Activated CD4-positive, alpha-beta memory T cell treated with anti-CD3 and anti-CD28 coated beads, Interleukin-2, amount 10 ng/mL, durations not matched to agents 7 days and 5 days (primary cell): ENCODE results near the gene DEPP1. TPM values are rescaled to one million over a fixed set of nuclear protein-coding genes. Genes with fewer than 3 reads are reported as not detected.

Source experiments
- CTCF ChIA-PET: fragments of 350-600 bp; sonication (Branson Sonifier 250); formaldehyde crosslinking; loops from one replicate; lab custom pipeline; 2021; ENCODE audit warnings: antibody characterized with exemption, inconsistent platforms; lab: Charles Lee
- POLR2A ChIA-PET: fragments of 350-600 bp; sonication (Branson Sonifier 250); formaldehyde crosslinking; loops from one replicate; lab custom pipeline; 2021; ENCODE audit warnings: antibody characterized with exemption; lab: Charles Lee
- DNase-seq: peaks from one replicate; pipeline ENCODE4 v3.0.0-alpha.2; 2020
- H3K27ac Mint-ChIP-seq: one replicate; pipeline ENCODE4 v1.8.0; 2021; ENCODE audit warnings: mild to moderate bottlenecking, mixed read lengths
- H3K27me3 Mint-ChIP-seq: one replicate; pipeline ENCODE4 v1.8.0; 2021; ENCODE audit warnings: mixed read lengths
- H3K36me3 Mint-ChIP-seq: one replicate; pipeline ENCODE4 v1.8.0; 2021; ENCODE audit warnings: low read depth, mixed read lengths
- H3K4me1 Mint-ChIP-seq: one replicate; pipeline ENCODE4 v1.8.0; 2021; ENCODE audit warnings: mixed read lengths
- H3K4me3 Mint-ChIP-seq: one replicate; pipeline ENCODE4 v1.8.0; 2021; ENCODE audit warnings: mild to moderate bottlenecking, mixed read lengths
- H3K9me3 Mint-ChIP-seq: one replicate; pipeline ENCODE4 v1.8.0; 2021; ENCODE audit warnings: mixed read lengths
- total RNA-seq, 2 experiments: library from RNA; stranded (reverse); gene quantifications; one replicate each; pipeline ENCODE4 v1.2.3, GENCODE V29; 2021

Gene DEPP1
- total RNA-seq, 2 experiments from 2014 or later: 1.2 to 1.9 TPM

- Mint-ChIP-seq H3K4me3 (peak within 1 kb of the TSS; percentile 79), H3K9me3 (no peaks in the 10 kb centered on the region), H3K27ac (peak within 1 kb of the TSS; percentile 35), H3K27me3 (no peaks in the 10 kb centered on the region), H3K36me3 (peaks cover 8% of the 10 kb centered on the region), H3K4me1 (peaks cover 15% of the 10 kb centered on the region)
- POLR2A ChIA-PET: interaction anchor here (0.9 to 1.8 kb wide), 5 partner anchors 9 to 14 kb away, joined by 3 to 4 read pairs (median 3); no protein-coding TSS in a partner anchor
- CTCF ChIA-PET: interaction anchor here (0.9 to 1.0 kb wide), 2 partner anchors 16 to 27 kb away, joined by 3 read pairs; no protein-coding TSS in a partner anchor
- DNase-seq: peak; percentile 93
These were observed 19.1 kb downstream of the DEPP1 start, which contains the start of gene RASSF4 for GRCh38 chr10:44959247-44960087. Gene RASSF4, plus strand, starts transcription at chr10:44959802. Its CDS starts 10,401 bp downstream, at chr10:44970203.

GRCh38 chr10:44958898-44959246, 19.7 kb downstream of the DEPP1 start:
- H3K27me3 Mint-ChIP-seq: no peaks in the 10 kb centered on the region
- H3K9me3 Mint-ChIP-seq: no peaks in the 10 kb centered on the region
- ChIA-PET POLR2A (interaction anchor here (1.0 to 1.8 kb wide), 4 partner anchors 8 to 14 kb away, joined by 3 to 4 read pairs (median 4); no protein-coding TSS in a partner anchor), CTCF (interaction anchor here (0.9 kb wide), 1 partner anchor 26 kb away, joined by 3 read pairs; no protein-coding TSS in a partner anchor)
- H3K36me3 Mint-ChIP-seq: peaks cover 8% of the 10 kb centered on the region
- peak overlapping the region; percentile 35 for H3K27ac Mint-ChIP-seq
- DNase-seq: no peak
- H3K4me1 Mint-ChIP-seq: peaks cover 15% of the 10 kb centered on the region
- H3K4me3 Mint-ChIP-seq: peak overlapping the region; percentile 79

GRCh38 chr10:44958196-44958897, 20.3 kb downstream of the DEPP1 start:
- CTCF ChIA-PET: no interaction called here

GRCh38 chr10:44956717-44957706, 21.6 kb downstream of the DEPP1 start:
- Mint-ChIP-seq H3K36me3 (peaks cover 8% of the 10 kb centered on the region), H3K9me3 (no peaks in the 10 kb centered on the region), H3K4me1 (peaks cover 15% of the 10 kb centered on the region), H3K27me3 (no peaks in the 10 kb centered on the region), H3K4me3 (no peak overlapping the region), H3K27ac (no peak overlapping the region)
- ChIA-PET POLR2A (no interaction called here), CTCF (no interaction called here)
- DNase-seq: no peak

More at GRCh38 chr10:44958196-44958897, 20.3 kb downstream of the DEPP1 start:
- DNase-seq: no peak
- Mint-ChIP-seq H3K4me3 (peak overlapping the region; percentile 79), H3K4me1 (peaks cover 15% of the 10 kb centered on the region), H3K27me3 (no peaks in the 10 kb centered on the region), H3K27ac (no peak overlapping the region), H3K9me3 (no peaks in the 10 kb centered on the region), H3K36me3 (peaks cover 8% of the 10 kb centered on the region)
- POLR2A ChIA-PET: interaction anchor here (0.9 to 1.8 kb wide), 4 partner anchors 8 to 16 kb away, joined by 3 to 4 read pairs (median 4); no protein-coding TSS in a partner anchor

- Mint-ChIP-seq H3K4me3 (no peak overlapping the region), H3K4me1 (peaks cover 15% of the 10 kb centered on the region), H3K9me3 (no peaks in the 10 kb centered on the region), H3K27ac (no peak overlapping the region), H3K36me3 (peaks cover 8% of the 10 kb centered on the region), H3K27me3 (no peaks in the 10 kb centered on the region)
- ChIA-PET CTCF (no interaction called here), POLR2A (no interaction called here)
- DNase-seq: no peak
These were observed 22.4 kb downstream of the DEPP1 start for GRCh38 chr10:44956226-44956625.

- no peaks in the 10 kb centered on the region for H3K27me3 Mint-ChIP-seq
- H3K9me3 Mint-ChIP-seq: no peaks in the 10 kb centered on the region
These were observed 23.1 kb downstream of the DEPP1 start for GRCh38 chr10:44955413-44956070.

GRCh38 chr10:44954962-44955361, 23.6 kb downstream of the DEPP1 start:
- ChIA-PET CTCF (no interaction called here), POLR2A (interaction anchor here (0.9 kb wide), 1 partner anchor 12 kb away, joined by 3 read pairs; no protein-coding TSS in a partner anchor)

More at GRCh38 chr10:44955413-44956070, 23.1 kb downstream of the DEPP1 start:
- peaks cover 15% of the 10 kb centered on the region for H3K4me1 Mint-ChIP-seq
- no peak overlapping the region for H3K4me3 Mint-ChIP-seq
- ChIA-PET CTCF (no interaction called here), POLR2A (no interaction called here)
- no peak overlapping the region for H3K27ac Mint-ChIP-seq
- DNase-seq: no peak
- H3K36me3 Mint-ChIP-seq: peaks cover 8% of the 10 kb centered on the region

GRCh38 chr10:44954042-44954441, 24.6 kb downstream of the DEPP1 start:
- no peak overlapping the region for H3K27ac Mint-ChIP-seq
- H3K36me3 Mint-ChIP-seq: peaks cover 8% of the 10 kb centered on the region
- ChIA-PET CTCF (no interaction called here), POLR2A (interaction anchor here (0.9 kb wide), 1 partner anchor 13 kb away, joined by 3 read pairs; no protein-coding TSS in a partner anchor)
- H3K4me3 Mint-ChIP-seq: no peak overlapping the region
- no peak for DNase-seq
- no peaks in the 10 kb centered on the region for H3K9me3 Mint-ChIP-seq
- H3K4me1 Mint-ChIP-seq: peaks cover 14% of the 10 kb centered on the region
- H3K27me3 Mint-ChIP-seq: no peaks in the 10 kb centered on the region

More at GRCh38 chr10:44954962-44955361, 23.6 kb downstream of the DEPP1 start:
- Mint-ChIP-seq H3K4me1 (peaks cover 14% of the 10 kb centered on the region), H3K9me3 (no peaks in the 10 kb centered on the region), H3K4me3 (no peak overlapping the region), H3K27me3 (no peaks in the 10 kb centered on the region), H3K36me3 (peaks cover 8% of the 10 kb centered on the region), H3K27ac (no peak overlapping the region)
- DNase-seq: no peak

- H3K36me3 Mint-ChIP-seq: peaks cover 8% of the 10 kb centered on the region
These were observed 25.8 kb downstream of the DEPP1 start for GRCh38 chr10:44952779-44953231.

GRCh38 chr10:44951576-44952226, 26.9 kb downstream of the DEPP1 start:
- Mint-ChIP-seq H3K27me3 (no peaks in the 10 kb centered on the region), H3K36me3 (peaks cover 5% of the 10 kb centered on the region), H3K27ac (no peak overlapping the region), H3K4me3 (no peak overlapping the region), H3K9me3 (no peaks in the 10 kb centered on the region), H3K4me1 (no peaks in the 10 kb centered on the region)
- POLR2A ChIA-PET: no interaction called here
- CTCF ChIA-PET: interaction anchor here (1.6 kb wide), 1 partner anchor 19 kb away, joined by 6 read pairs; no protein-coding TSS in a partner anchor
- no peak for DNase-seq

More at GRCh38 chr10:44952779-44953231, 25.8 kb downstream of the DEPP1 start:
- ChIA-PET CTCF (interaction anchor here (1.6 kb wide), 1 partner anchor 20 kb away, joined by 6 read pairs; no protein-coding TSS in a partner anchor), POLR2A (no interaction called here)
- peak; percentile 3 for DNase-seq
- Mint-ChIP-seq H3K4me1 (peaks cover 4% of the 10 kb centered on the region), H3K27ac (no peak overlapping the region), H3K4me3 (no peak overlapping the region), H3K27me3 (no peaks in the 10 kb centered on the region), H3K9me3 (no peaks in the 10 kb centered on the region)
